Endothelial cell of umbilical vein (primary cell): ENCODE data around the gene ARHGAP10. TPM values are rescaled to one million over a fixed set of nuclear protein-coding genes. Genes with fewer than 3 reads are reported as not detected.

Experiments used
- BruUV-seq: library from RNA; stranded (reverse); fragments of 400-500 nt; replicated peaks from 2 replicates; lab custom pipeline; 2021; lab: Mats Ljungman, UMichigan
- CTCF ChIA-PET: fragments of 300-600, 350-600 bp; sonication (Branson Sonifier 250); formaldehyde crosslinking; loops from one replicate; lab custom pipeline; 2021; ENCODE audit warnings: antibody characterized with exemption, inconsistent platforms; lab: Charles Lee
- POLR2A ChIA-PET: fragments of 300-600, 350-600 bp; sonication (Branson Sonifier 250); formaldehyde crosslinking; loops from one replicate; lab custom pipeline; 2021; ENCODE audit warnings: antibody characterized with exemption, inconsistent platforms; lab: Charles Lee
- DNase-seq: peaks from one replicate; pipeline ENCODE4 v3.0.0-alpha.2; 2011; ENCODE audit warnings: low read depth, low spot score
- FAIRE-seq: peaks from 2 replicates; lab custom pipeline; 2011; peaks lifted over from hg19 to GRCh38; lab: Jason Lieb, UNC
- H2AFZ ChIP-seq: 2 replicates; pipeline ENCODE4 v1.6.0; 2012; ENCODE audit warnings: low read depth, low read length, control low read depth, inconsistent platforms
- H3K27ac ChIP-seq: 2 replicates; pipeline ENCODE4 v1.5.1; 2011; ENCODE audit warnings: low read depth, mild to moderate bottlenecking, control low read depth, low read length, moderate library complexity; ENCODE audit not compliant: insufficient read depth
- H3K27me3 ChIP-seq, 2 experiments: 2 replicates each; pipeline versions ENCODE4 v1.6.0 to v1.6.1; 2011; ENCODE audit warnings: low read length in 2 of 2, mixed read lengths in 1 of 2; ENCODE audit not compliant: control insufficient read depth in 2 of 2, insufficient read depth in 2 of 2
- H3K36me3 ChIP-seq, 2 experiments: 2 replicates in 1 of 2; 3 replicates in 1 of 2; pipeline ENCODE4 v1.5.1; 2011; ENCODE audit warnings: low read length in 2 of 2, mild to moderate bottlenecking in 1 of 2, moderate library complexity in 1 of 2; ENCODE audit not compliant: control insufficient read depth in 2 of 2, insufficient read depth in 2 of 2; ENCODE audit errors: extremely low read depth in 1 of 2
- H3K4me1 ChIP-seq: 3 replicates; pipeline ENCODE4 v1.5.1; 2011; ENCODE audit warnings: mild to moderate bottlenecking, low read length; ENCODE audit not compliant: control insufficient read depth, insufficient read depth; ENCODE audit errors: extremely low read depth
- H3K4me2 ChIP-seq: 2 replicates; pipeline ENCODE4 v1.6.1; 2011; ENCODE audit warnings: low read length, control low read depth, mixed read lengths; ENCODE audit not compliant: insufficient read depth
- H3K4me3 ChIP-seq, 3 experiments: fragments of 200-600 bp in 1 of 3; sonication (generic), shearing (Covaris generic) in 1 of 3; replicated peaks in 1 of 3; 2 replicates each; pipeline ENCODE4 v1.5.1; 2011 to 2016; ENCODE audit warnings: control low read depth in 3 of 3, low read length in 3 of 3, mild to moderate bottlenecking in 2 of 3, inconsistent platforms in 1 of 3, low read depth in 1 of 3, moderate library complexity in 1 of 3; ENCODE audit not compliant: insufficient read depth in 1 of 3
- H3K79me2 ChIP-seq: 2 replicates; pipeline ENCODE4 v1.6.0; 2012; ENCODE audit warnings: low read length, inconsistent platforms; ENCODE audit not compliant: control insufficient read depth, insufficient read depth
- H3K9ac ChIP-seq: replicated peaks from 2 replicates; pipeline ENCODE3; 2011; ENCODE audit warnings: low read length, control low read depth; ENCODE audit not compliant: insufficient read depth; ENCODE audit errors: extremely low read depth
- H3K9me1 ChIP-seq: replicated peaks from 3 replicates; pipeline ENCODE4 v1.6.0; 2011; ENCODE audit warnings: mild to moderate bottlenecking, low read length; ENCODE audit not compliant: control insufficient read depth, insufficient read depth; ENCODE audit errors: extremely low read depth
- H3K9me3 ChIP-seq: replicated peaks from 2 replicates; pipeline ENCODE4 v1.5.1; 2012; ENCODE audit warnings: low read length, inconsistent platforms; ENCODE audit not compliant: control insufficient read depth, insufficient read depth
- H4K20me1 ChIP-seq: replicated peaks from 2 replicates; pipeline ENCODE3; 2011; ENCODE audit warnings: mild to moderate bottlenecking, low read length; ENCODE audit not compliant: control insufficient read depth, insufficient read depth; ENCODE audit errors: extremely low read depth
- CTCF ChIP-seq, 2 donors: IDR thresholded peaks; 1 replicate in 1 of 2; 2 replicates in 1 of 2; pipeline ENCODE4 v1.5.1; 2011; ENCODE audit warnings: low read length in 2 of 2, mild to moderate bottlenecking in 2 of 2, moderate library complexity in 2 of 2, control low read depth in 1 of 2, inconsistent platforms in 1 of 2, low read depth in 1 of 2; ENCODE audit not compliant: insufficient read depth in 1 of 2; ENCODE audit errors: extremely low read depth in 1 of 2
- EZH2 ChIP-seq: IDR thresholded peaks from 2 replicates; pipeline ENCODE4 v1.6.1; 2012; ENCODE audit warnings: borderline replicate concordance, low read depth, mild to moderate bottlenecking, moderate library complexity, low read length, inconsistent platforms; ENCODE audit not compliant: severe bottlenecking
- FOS ChIP-seq: IDR thresholded peaks from 2 replicates; pipeline ENCODE4 v1.6.1; 2011; ENCODE audit warnings: mild to moderate bottlenecking, low read length, moderate library complexity, borderline replicate concordance; ENCODE audit not compliant: insufficient read depth
- GATA2 ChIP-seq: IDR thresholded peaks from 2 replicates; pipeline ENCODE4 v1.7.0; 2011; ENCODE audit warnings: low read depth, mild to moderate bottlenecking, moderate library complexity, mixed read lengths, low read length; ENCODE audit not compliant: insufficient read length, insufficient read depth
- JUN ChIP-seq: IDR thresholded peaks from 2 replicates; pipeline ENCODE4 v1.6.1; 2011; ENCODE audit warnings: borderline replicate concordance, low read depth; ENCODE audit not compliant: insufficient read length, insufficient read depth
- MAX ChIP-seq: IDR thresholded peaks from 2 replicates; pipeline ENCODE4 v1.6.1; 2011; ENCODE audit not compliant: insufficient read depth, insufficient read length
- MYC ChIP-seq: IDR thresholded peaks from one replicate; pipeline ENCODE4 v1.6.1; 2011; ENCODE audit warnings: mild to moderate bottlenecking, low read depth, low read length
- POLR2A ChIP-seq: IDR thresholded peaks from 2 replicates; pipeline ENCODE4 v1.6.1; 2012; ENCODE audit warnings: low read depth, mild to moderate bottlenecking, control low read depth, low read length
- POLR2AphosphoS5 ChIP-seq: IDR thresholded peaks from 2 replicates; pipeline ENCODE4 v1.6.1; 2012; ENCODE audit warnings: low read depth, mild to moderate bottlenecking, control low read depth, low read length, moderate library complexity; ENCODE audit not compliant: insufficient read depth
- dilution Hi-C: fragments of 300-500 bp; cut with MboI; formaldehyde crosslinking; loops from one replicate; pipeline ENCODE4 v1.15.0; 2019; ENCODE audit warnings: low sequenced_read_pairs; ENCODE audit not compliant: extremely low pct_ligation_motif_present
- intact Hi-C: fragments of 100-400 bp; cut with micrococcal nuclease; formaldehyde crosslinking; loops from one replicate; pipeline ENCODE4 v1.10.0; 2022
- polyA plus RNA-seq, 4 experiments: library from polyadenylated mRNA; depleted of rRNA in 3 of 4; stranded (reverse) in 3 of 4; unstranded in 1 of 4; fragments of >200 nt; gene quantifications; 2 replicates each; pipeline versions ENCODE4 v1.2.1 to v1.2.3, GENCODE V29; 2011 to 2012; ENCODE audit warnings: missing spikeins in 1 of 4
- total RNA-seq: library from RNA; stranded (reverse); gene quantifications from 2 replicates; pipeline ENCODE4 v1.2.3, GENCODE V29; 2021

ARHGAP10 gene
- total and polyA plus RNA-seq, 2 donors (not counting 3 experiments of a cell fraction or from before 2014, with no cell fraction given) = 20.4 to 36.7 TPM

- no peak for FAIRE-seq
- DNase-seq = no peak
- Histone ChIP-seq H3K9me3 (no peaks in the 10 kb centered on the region), H3K27me3 (no peaks in the 10 kb centered on the region), H3K4me3 (no peak overlapping the region), H3K4me2 (no peak overlapping the region), H3K9ac (no peak overlapping the region), H3K27ac (no peak overlapping the region), H3K36me3 (no peaks in the 10 kb centered on the region), H3K79me2 (peaks cover 29% of the 10 kb centered on the region), H3K9me1 (no peaks in the 10 kb centered on the region), H4K20me1 (no peaks in the 10 kb centered on the region), H2AFZ (no peak overlapping the region), H3K4me1 (no peaks in the 10 kb centered on the region)
- ChIA-PET POLR2A (no interaction called here), CTCF (no interaction called here)
- TF ChIP-seq FOS (no peak), POLR2A (no peak), MYC (no peak), EZH2 (no peak), POLR2AphosphoS5 (no peak), GATA2 (no peak), MAX (no peak), JUN (no peak), CTCF (IDR thresholded peaks at IDR 0.05; ENCODE audit: extremely low read depth in 1 of 2, insufficient read depth in 1 of 2, low read depth in 1 of 2, low read length in 2 of 2) (no peak)
- intact Hi-C loops (no loop called here), dilution Hi-C loops (no loop called here)
- BruUV-seq = no TSS peak
Observed at GRCh38 chr4:147794314-147794680, 62.4 kb downstream of the ARHGAP10 start.
